Right lobe of liver (tissue), 6 donors: ENCODE data around the gene BIN2. TPM values are rescaled to one million over a fixed set of nuclear protein-coding genes. Genes with fewer than 3 reads are reported as not detected.

Experiments
- ATAC-seq, 4 donors: fragments of 200-7000 bp; cut with Tn5 transposase; one replicate each; pipeline ENCODE4 v1.9.1; 2020; ENCODE audit warnings: mild to moderate bottlenecking in 4 of 4, moderate library complexity in 4 of 4
- DNase-seq, 3 donors: peaks; one replicate each; pipeline ENCODE4 v3.0.0-alpha.2; 2020
- H3K27ac ChIP-seq, 3 donors: fragments of 200-600 bp; one replicate each; pipeline ENCODE4 v1.8.0; 2022
- H3K27me3 ChIP-seq, 2 donors: fragments of 200-600 bp; one replicate each; pipeline ENCODE4 v1.8.0; 2022
- H3K36me3 ChIP-seq, 4 donors: fragments of 200-600 bp; sonication (generic) in 1 of 4; one replicate each; pipeline versions ENCODE4 v1.5.1 to v1.8.0; 2017 to 2022; ENCODE audit warnings: control low read depth in 1 of 4
- H3K4me1 ChIP-seq, 4 donors: fragments of 200-600 bp; sonication (generic) in 1 of 4; one replicate each; pipeline versions ENCODE4 v1.5.1 to v1.8.0; 2017 to 2022; ENCODE audit warnings: control low read depth in 1 of 4
- H3K4me3 ChIP-seq, 3 donors: fragments of 200-600 bp; one replicate each; pipeline ENCODE4 v1.8.0; 2022
- H3K9me3 ChIP-seq, 4 donors: fragments of 200-600 bp; sonication (generic) in 1 of 4; one replicate each; pipeline versions ENCODE4 v1.5.1 to v1.8.0; 2017 to 2022; ENCODE audit warnings: control low read depth in 1 of 4
- POLR2A ChIP-seq: fragments of 450-650 bp; IDR thresholded peaks from one replicate; pipeline ENCODE4 v1.6.1; 2017; ENCODE audit warnings: antibody characterized with exemption, mild to moderate bottlenecking
- WGBS: methylation state at CpG from one replicate; pipeline ENCODE4 v1.1.6; 2018; ENCODE audit warnings: low coverage, low lambda C conversion rate; ENCODE audit not compliant: insufficient coverage; ENCODE audit errors: missing lambda C conversion rate; 5-methylcytosine and 5-hydroxymethylcytosine counted together
- intact Hi-C, 2 donors: fragments of 100-400 bp; cut with DNase I; formaldehyde crosslinking; loops; one replicate each; pipeline versions ENCODE4 v1.11.2 to v1.14.1; 2022
- total RNA-seq, 6 experiments: library from RNA; depleted of rRNA in 2 of 6; stranded (reverse); fragments of >200 nt in 2 of 6; fragmentation: NEBNext Ultra II Directional in 3 of 6; extraction: Animal tissue kit (Norgen Biotek cat#: 25700) in 3 of 6; gene quantifications; one replicate each; pipeline versions ENCODE4 v1.1.0 to v1.2.4, GENCODE V29; 2016 to 2023
- TF ChIP-seq, protein P1 (sequence below), 4 donors: fragments of 200-600 bp in 3 of 4; fragments of 450-650 bp in 1 of 4; IDR thresholded peaks; one replicate each; pipeline versions ENCODE4 v1.5.1 to v1.8.0; 2016 to 2022; ENCODE audit warnings: antibody characterized with exemption in 4 of 4, mild to moderate bottlenecking in 2 of 4
- donor health status: DM: no; HTN: yes; CAD: no.
- donor health status: DM: no; HTN: no; CAD: no.
- donor health status: DM: no; HTN: no; CAD: no.
- donor health status: DM: no; HTN: yes; CAD: no.
- donor health status: DM: no; HTN: yes; CAD: no.

The BIN2 gene
- total RNA-seq, 6 experiments from 2014 or later: 2.3 to 5.8 (median 3.7) TPM

DNA sequence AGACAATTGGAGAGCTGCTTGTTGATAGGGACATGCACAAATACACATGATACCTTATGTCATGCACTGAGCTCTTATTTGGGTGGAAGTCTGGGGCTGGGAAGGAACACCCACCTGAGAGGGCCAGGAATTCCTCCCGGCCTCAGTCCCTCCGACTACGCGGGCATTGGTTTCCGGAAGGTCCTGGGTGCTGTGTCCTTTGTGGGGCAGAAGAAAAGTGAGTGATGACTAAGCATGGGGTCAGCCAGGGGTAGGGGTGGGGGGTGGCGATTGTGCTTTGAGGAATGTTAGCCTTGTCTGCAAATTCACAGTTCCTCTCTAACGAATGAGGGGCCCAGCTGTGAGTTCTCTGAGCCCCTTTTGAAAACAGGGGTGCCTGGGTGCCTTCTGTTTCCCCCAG lies 21.7 kb upstream of the BIN2 start:
- no peaks in the 10 kb centered on the region for H3K27me3 ChIP-seq
- no peak for TF ChIP-seq POLR2A
- TF ChIP-seq, protein P1, sequence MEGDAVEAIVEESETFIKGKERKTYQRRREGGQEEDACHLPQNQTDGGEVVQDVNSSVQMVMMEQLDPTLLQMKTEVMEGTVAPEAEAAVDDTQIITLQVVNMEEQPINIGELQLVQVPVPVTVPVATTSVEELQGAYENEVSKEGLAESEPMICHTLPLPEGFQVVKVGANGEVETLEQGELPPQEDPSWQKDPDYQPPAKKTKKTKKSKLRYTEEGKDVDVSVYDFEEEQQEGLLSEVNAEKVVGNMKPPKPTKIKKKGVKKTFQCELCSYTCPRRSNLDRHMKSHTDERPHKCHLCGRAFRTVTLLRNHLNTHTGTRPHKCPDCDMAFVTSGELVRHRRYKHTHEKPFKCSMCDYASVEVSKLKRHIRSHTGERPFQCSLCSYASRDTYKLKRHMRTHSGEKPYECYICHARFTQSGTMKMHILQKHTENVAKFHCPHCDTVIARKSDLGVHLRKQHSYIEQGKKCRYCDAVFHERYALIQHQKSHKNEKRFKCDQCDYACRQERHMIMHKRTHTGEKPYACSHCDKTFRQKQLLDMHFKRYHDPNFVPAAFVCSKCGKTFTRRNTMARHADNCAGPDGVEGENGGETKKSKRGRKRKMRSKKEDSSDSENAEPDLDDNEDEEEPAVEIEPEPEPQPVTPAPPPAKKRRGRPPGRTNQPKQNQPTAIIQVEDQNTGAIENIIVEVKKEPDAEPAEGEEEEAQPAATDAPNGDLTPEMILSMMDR (IDR thresholded peaks at IDR 0.05): no peak
- no peak overlapping the region for H3K4me3 ChIP-seq
- ATAC-seq (no peak), DNase-seq (no peak)
- no peaks in the 10 kb centered on the region for H3K36me3 ChIP-seq
- 68% methylated on average over 6 of the region's 7 CpGs for WGBS
- H3K4me1 ChIP-seq: no peaks in the 10 kb centered on the region
- intact Hi-C loops: no loop called here
- no peak overlapping the region for H3K27ac ChIP-seq
- no peaks in the 10 kb centered on the region for H3K9me3 ChIP-seq

GRCh38 chr12:51343201-51343600 lies 19.2 kb upstream of the BIN2 start:
- Histone ChIP-seq H3K27ac (no peak overlapping the region), H3K4me1 (no peaks in the 10 kb centered on the region), H3K4me3 (no peak overlapping the region), H3K9me3 (no peaks in the 10 kb centered on the region), H3K36me3 (no peaks in the 10 kb centered on the region), H3K27me3 (no peaks in the 10 kb centered on the region)
- TF ChIP-seq, protein P1 (IDR thresholded peaks at IDR 0.05): no peak
- no peak for TF ChIP-seq POLR2A
- intact Hi-C loops: loop anchor here in 1 of 2 donors (5.0 kb wide), 1 partner anchor 71 kb away; the partner anchor contains the start of gene SMAGP
- WGBS: 88% methylated on average over 2 of the region's 2 CpGs
- DNase-seq: no peak
- ATAC-seq: no peak

GRCh38 chr12:51342416-51342815 lies 18.4 kb upstream of the BIN2 start:
- Histone ChIP-seq H3K36me3 (no peaks in the 10 kb centered on the region), H3K27ac (no peak overlapping the region), H3K4me3 (no peak overlapping the region), H3K9me3 (no peaks in the 10 kb centered on the region), H3K4me1 (no peaks in the 10 kb centered on the region), H3K27me3 (no peaks in the 10 kb centered on the region)
- 93% methylated on average over 8 of the region's 10 CpGs for WGBS
- ATAC-seq: no peak
- DNase-seq: no peak
- intact Hi-C loops: loop anchor here in 1 of 2 donors (5.0 kb wide), 1 partner anchor 70 kb away; the partner anchor contains the start of gene SMAGP
- TF ChIP-seq POLR2A: no peak
- TF ChIP-seq, protein P1 (IDR thresholded peaks at IDR 0.05): no peak

GRCh38 chr12:51341251-51342007 lies 17.5 kb upstream of the BIN2 start:
- TF ChIP-seq POLR2A: no peak
- TF ChIP-seq, protein P1 (IDR thresholded peaks at IDR 0.05): peak; percentile 94 to 99 (median 96)
- Histone ChIP-seq H3K27me3 (no peaks in the 10 kb centered on the region), H3K4me3 (peak overlapping the region; percentile 14 to 34 (median 22)), H3K36me3 (no peaks in the 10 kb centered on the region), H3K9me3 (no peaks in the 10 kb centered on the region), H3K27ac (no peak overlapping the region), H3K4me1 (no peaks in the 10 kb centered on the region)
- ATAC-seq (peak; percentile 95 to 99 (median 98)), DNase-seq (peak in 2 of 3 donors; percentile 45 to 73)
- intact Hi-C loops: loop anchor here in 1 of 2 donors (5.0 kb wide), 1 partner anchor 69 kb away; the partner anchor contains the start of gene SMAGP
- WGBS: 13% methylated on average over 6 of the region's 9 CpGs
